ENCODE data around the gene SGMS2. TPM values are rescaled to one million over a fixed set of nuclear protein-coding genes. Genes with fewer than 3 reads are reported as not detected.

The SGMS2 gene
- total RNA-seq, 1 experiment from 2014 or later, result 0.72 TPM

DNA sequence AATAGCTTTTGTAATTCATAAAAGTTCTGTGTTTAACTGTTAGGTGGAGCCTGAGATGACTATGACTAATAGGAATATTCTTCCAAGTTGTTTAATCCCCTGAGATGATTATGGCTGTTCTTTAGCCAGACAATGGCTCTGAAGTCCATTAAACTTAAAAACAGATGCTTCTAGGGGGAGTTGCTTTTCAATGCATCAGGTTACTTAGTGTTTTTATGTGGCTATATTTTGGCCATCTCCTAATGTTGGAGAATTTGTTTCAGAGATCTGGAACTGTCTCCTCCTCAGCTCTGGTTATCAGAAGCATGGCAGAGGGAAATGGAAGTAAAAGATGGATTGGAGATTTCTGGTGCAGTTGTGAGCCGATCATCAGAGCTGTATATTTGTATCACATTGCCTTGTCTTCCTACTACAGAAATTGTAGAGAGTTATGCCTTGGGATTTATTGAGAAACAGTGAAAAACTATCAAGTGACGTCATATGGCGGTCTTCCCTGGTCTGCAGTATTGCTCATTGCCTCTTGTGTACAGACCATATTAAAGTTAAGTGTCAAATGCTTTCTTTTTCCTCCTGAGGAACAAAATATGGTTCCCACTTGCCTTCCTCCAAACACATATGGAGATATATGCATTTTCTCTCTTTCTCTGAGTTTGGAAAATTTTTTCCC is 29.8 kb downstream of the SGMS2 start:
- TF ChIP-seq, protein P1, sequence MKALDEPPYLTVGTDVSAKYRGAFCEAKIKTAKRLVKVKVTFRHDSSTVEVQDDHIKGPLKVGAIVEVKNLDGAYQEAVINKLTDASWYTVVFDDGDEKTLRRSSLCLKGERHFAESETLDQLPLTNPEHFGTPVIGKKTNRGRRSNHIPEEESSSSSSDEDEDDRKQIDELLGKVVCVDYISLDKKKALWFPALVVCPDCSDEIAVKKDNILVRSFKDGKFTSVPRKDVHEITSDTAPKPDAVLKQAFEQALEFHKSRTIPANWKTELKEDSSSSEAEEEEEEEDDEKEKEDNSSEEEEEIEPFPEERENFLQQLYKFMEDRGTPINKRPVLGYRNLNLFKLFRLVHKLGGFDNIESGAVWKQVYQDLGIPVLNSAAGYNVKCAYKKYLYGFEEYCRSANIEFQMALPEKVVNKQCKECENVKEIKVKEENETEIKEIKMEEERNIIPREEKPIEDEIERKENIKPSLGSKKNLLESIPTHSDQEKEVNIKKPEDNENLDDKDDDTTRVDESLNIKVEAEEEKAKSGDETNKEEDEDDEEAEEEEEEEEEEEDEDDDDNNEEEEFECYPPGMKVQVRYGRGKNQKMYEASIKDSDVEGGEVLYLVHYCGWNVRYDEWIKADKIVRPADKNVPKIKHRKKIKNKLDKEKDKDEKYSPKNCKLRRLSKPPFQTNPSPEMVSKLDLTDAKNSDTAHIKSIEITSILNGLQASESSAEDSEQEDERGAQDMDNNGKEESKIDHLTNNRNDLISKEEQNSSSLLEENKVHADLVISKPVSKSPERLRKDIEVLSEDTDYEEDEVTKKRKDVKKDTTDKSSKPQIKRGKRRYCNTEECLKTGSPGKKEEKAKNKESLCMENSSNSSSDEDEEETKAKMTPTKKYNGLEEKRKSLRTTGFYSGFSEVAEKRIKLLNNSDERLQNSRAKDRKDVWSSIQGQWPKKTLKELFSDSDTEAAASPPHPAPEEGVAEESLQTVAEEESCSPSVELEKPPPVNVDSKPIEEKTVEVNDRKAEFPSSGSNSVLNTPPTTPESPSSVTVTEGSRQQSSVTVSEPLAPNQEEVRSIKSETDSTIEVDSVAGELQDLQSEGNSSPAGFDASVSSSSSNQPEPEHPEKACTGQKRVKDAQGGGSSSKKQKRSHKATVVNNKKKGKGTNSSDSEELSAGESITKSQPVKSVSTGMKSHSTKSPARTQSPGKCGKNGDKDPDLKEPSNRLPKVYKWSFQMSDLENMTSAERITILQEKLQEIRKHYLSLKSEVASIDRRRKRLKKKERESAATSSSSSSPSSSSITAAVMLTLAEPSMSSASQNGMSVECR (CRISPR knock-in tag; IDR thresholded peaks at IDR 0.05; ENCODE audit: borderline replicate concordance), result no peak
- CTCF ChIA-PET, result no interaction called here
- 0 out of 2 replicates have a peak, but pooled peaks cover 2% of the 10 kb centered on the region for H3K36me3 Mint-ChIP-seq
- DNase-seq (ENCODE audit: low spot score), result no peak
- H3K9me3 Mint-ChIP-seq, result peaks cover 5% of the 10 kb centered on the region
- no peak overlapping the region for H3K27ac Mint-ChIP-seq
- peaks cover 23% of the 10 kb centered on the region for H3K4me1 Mint-ChIP-seq
- H3K4me3 Mint-ChIP-seq, result no peak overlapping the region
- POLR2A ChIA-PET, result no interaction called here
- no peak for ATAC-seq
- H3K27me3 Mint-ChIP-seq (ENCODE audit: low read depth), result no peaks in the 10 kb centered on the region

DNA sequence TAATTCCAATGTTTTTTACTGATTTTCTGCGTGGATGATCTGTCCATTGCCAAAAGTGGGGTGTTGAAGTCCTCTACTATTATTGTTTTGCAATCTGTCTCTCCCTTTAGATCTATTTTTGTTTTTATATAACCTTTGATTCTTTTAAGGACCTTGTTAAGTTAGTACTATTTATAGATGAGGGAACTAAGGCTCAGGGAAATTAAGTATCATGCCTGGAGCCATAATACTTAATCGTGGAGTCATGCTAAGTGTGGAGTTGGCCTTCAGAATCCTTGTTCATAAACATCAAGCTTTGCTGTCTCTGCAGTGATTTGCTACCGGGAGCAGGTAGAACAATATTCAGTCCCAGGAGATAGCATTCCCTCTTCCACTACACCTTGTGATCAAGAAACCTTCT is 31.0 kb downstream of the SGMS2 start:
- no peak overlapping the region for H3K4me3 Mint-ChIP-seq
- ChIA-PET CTCF (no interaction called here), POLR2A (no interaction called here)

DNA sequence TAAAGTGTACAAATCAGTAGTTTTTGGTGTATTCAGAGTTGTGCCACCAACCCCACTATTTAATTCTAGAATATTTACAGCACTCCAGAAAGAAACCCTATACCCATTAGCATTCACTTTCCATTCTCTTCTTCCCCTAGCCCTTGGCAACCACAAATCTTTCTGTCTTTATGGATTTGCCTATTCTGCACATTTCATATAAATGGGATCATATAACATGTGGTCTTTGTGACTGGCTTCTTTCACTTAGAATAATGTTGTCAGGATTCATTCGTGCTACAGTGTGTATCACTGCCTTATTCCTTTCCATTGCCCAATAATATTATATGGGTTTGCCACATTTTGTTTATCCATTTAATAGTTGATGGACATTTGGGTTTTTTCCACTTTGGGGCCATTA is 32.2 kb downstream of the SGMS2 start:
- ATAC-seq, result no peak
- DNase-seq (ENCODE audit: low spot score), result no peak
- Mint-ChIP-seq H3K27me3 (ENCODE audit: low read depth) (no peaks in the 10 kb centered on the region), H3K4me1 (peaks cover 18% of the 10 kb centered on the region), H3K4me3 (no peak overlapping the region), H3K27ac (no peak overlapping the region), H3K36me3 (no peaks in the 10 kb centered on the region), H3K9me3 (no peaks in the 10 kb centered on the region)
- ChIA-PET POLR2A (no interaction called here), CTCF (no interaction called here)
- no peak for TF ChIP-seq MXD4 (CRISPR knock-in tag; IDR thresholded peaks at IDR 0.05; ENCODE audit: borderline replicate concordance)
- TF ChIP-seq ZNF416 (CRISPR knock-in tag; IDR thresholded peaks at IDR 0.05), result no peak
- TF ChIP-seq IRF2 (CRISPR knock-in tag; IDR thresholded peaks at IDR 0.05; ENCODE audit: borderline replicate concordance, low read depth), result no peak
- no peak for TF ChIP-seq MYBL2 (CRISPR knock-in tag; IDR thresholded peaks at IDR 0.05)
- TF ChIP-seq, protein P2, sequence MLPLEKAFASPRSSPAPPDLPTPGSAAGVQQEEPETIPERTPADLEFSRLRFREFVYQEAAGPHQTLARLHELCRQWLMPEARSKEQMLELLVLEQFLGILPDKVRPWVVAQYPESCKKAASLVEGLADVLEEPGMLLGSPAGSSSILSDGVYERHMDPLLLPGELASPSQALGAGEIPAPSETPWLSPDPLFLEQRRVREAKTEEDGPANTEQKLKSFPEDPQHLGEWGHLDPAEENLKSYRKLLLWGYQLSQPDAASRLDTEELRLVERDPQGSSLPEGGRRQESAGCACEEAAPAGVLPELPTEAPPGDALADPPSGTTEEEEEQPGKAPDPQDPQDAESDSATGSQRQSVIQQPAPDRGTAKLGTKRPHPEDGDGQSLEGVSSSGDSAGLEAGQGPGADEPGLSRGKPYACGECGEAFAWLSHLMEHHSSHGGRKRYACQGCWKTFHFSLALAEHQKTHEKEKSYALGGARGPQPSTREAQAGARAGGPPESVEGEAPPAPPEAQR (CRISPR knock-in tag; IDR thresholded peaks at IDR 0.05), result no peak
- TF ChIP-seq NFATC4 (CRISPR knock-in tag; IDR thresholded peaks at IDR 0.05), result no peak
- TF ChIP-seq, protein P3, sequence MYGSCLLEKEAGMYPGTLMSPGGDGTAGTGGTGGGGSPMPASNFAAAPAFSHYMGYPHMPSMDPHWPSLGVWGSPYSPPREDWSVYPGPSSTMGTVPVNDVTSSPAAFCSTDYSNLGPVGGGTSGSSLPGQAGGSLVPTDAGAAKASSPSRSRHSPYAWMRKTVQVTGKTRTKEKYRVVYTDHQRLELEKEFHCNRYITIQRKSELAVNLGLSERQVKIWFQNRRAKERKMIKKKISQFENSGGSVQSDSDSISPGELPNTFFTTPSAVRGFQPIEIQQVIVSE (CRISPR knock-in tag; IDR thresholded peaks at IDR 0.05; ENCODE audit: borderline replicate concordance), result no peak
- no peak for TF ChIP-seq FOXK1 (CRISPR knock-in tag; IDR thresholded peaks at IDR 0.05)
- no peak for TF ChIP-seq HMGA2 (CRISPR knock-in tag; IDR thresholded peaks at IDR 0.05)
- TF ChIP-seq NFE2L1 (CRISPR knock-in tag; IDR thresholded peaks at IDR 0.05), result no peak
- TF ChIP-seq RELA (CRISPR knock-in tag; IDR thresholded peaks at IDR 0.05; ENCODE audit: borderline replicate concordance), result no peak
- TF ChIP-seq ATF1 (CRISPR knock-in tag; IDR thresholded peaks at IDR 0.05), result no peak

More for the DNA sequence above, 31.0 kb downstream of the SGMS2 start:
- Mint-ChIP-seq H3K4me1 (peaks cover 21% of the 10 kb centered on the region), H3K9me3 (no peaks in the 10 kb centered on the region), H3K36me3 (no peaks in the 10 kb centered on the region), H3K27me3 (ENCODE audit: low read depth) (no peaks in the 10 kb centered on the region), H3K27ac (no peak overlapping the region)
- no peak for DNase-seq (ENCODE audit: low spot score)
- ATAC-seq, result no peak
- TF ChIP-seq, protein P4, sequence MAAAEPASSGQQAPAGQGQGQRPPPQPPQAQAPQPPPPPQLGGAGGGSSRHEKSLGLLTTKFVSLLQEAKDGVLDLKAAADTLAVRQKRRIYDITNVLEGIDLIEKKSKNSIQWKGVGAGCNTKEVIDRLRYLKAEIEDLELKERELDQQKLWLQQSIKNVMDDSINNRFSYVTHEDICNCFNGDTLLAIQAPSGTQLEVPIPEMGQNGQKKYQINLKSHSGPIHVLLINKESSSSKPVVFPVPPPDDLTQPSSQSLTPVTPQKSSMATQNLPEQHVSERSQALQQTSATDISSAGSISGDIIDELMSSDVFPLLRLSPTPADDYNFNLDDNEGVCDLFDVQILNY (CRISPR knock-in tag; IDR thresholded peaks at IDR 0.05), result no peak
- no peak for TF ChIP-seq CREM (CRISPR knock-in tag; IDR thresholded peaks at IDR 0.05)
